RWPE2 (cell line): Measurements from ENCODE around the gene GAL3ST3.
A peak's percentile ranks its signal among the peaks of the same experiment; 100 is the strongest.
"Not testable (repeated sequence)": the region's sequence is repeated elsewhere in the genome, so short reads cannot be mapped to it uniquely, and the experiment has no call there.

ENCODE experiments used
- ATAC-seq: fragments of 200-7000 bp; cut with Tn5 transposase; 3 replicates; pipeline ENCODE4 v1.9.1; 2021; ENCODE audit warnings: low read depth
- DNase-seq: peaks from one replicate; pipeline ENCODE4 v3.0.0-alpha.2; 2020; ENCODE audit warnings: low spot score
- H3K27ac ChIP-seq: fragments of 450-650 bp; 2 replicates; pipeline ENCODE4 v1.5.1; 2017; ENCODE audit warnings: mild to moderate bottlenecking; ENCODE audit not compliant: poor library complexity, severe bottlenecking
- H3K27me3 ChIP-seq: fragments of 250-450 bp; sonication (Bioruptor Pico); 2 replicates; pipeline ENCODE4 v1.5.1; 2021; ENCODE audit warnings: mild to moderate bottlenecking, moderate library complexity; ENCODE audit not compliant: insufficient read depth, poor library complexity, severe bottlenecking
- H3K36me3 ChIP-seq: fragments of 250-450 bp; sonication (Bioruptor Pico); 2 replicates; pipeline ENCODE4 v1.5.1; 2020; ENCODE audit warnings: low read depth, mild to moderate bottlenecking, moderate library complexity
- H3K4me1 ChIP-seq: fragments of 250-450 bp; sonication (Bioruptor Pico); 2 replicates; pipeline ENCODE4 v1.5.1; 2021; ENCODE audit warnings: mild to moderate bottlenecking, moderate library complexity; ENCODE audit not compliant: insufficient read depth, poor library complexity, severe bottlenecking
- H3K4me3 ChIP-seq: fragments of 250-450 bp; sonication (Bioruptor Pico); 2 replicates; pipeline ENCODE4 v1.5.1; 2021; ENCODE audit warnings: mild to moderate bottlenecking, moderate library complexity; ENCODE audit not compliant: severe bottlenecking
- H3K9me3 ChIP-seq: fragments of 250-450 bp; sonication (Bioruptor Pico); 2 replicates; pipeline ENCODE4 v1.5.1; 2021; ENCODE audit warnings: mild to moderate bottlenecking, moderate library complexity; ENCODE audit not compliant: severe bottlenecking
- CTCF ChIP-seq: fragments of 450-650 bp; IDR thresholded peaks from one replicate; pipeline ENCODE4 v1.5.1; 2017; ENCODE audit warnings: mild to moderate bottlenecking, moderate library complexity; ENCODE audit not compliant: poor library complexity, severe bottlenecking

GAL3ST3 gene

GRCh38 chr11:66032957-66033735 lies 15.8 kb downstream of the GAL3ST3 start:
- Histone ChIP-seq H3K9me3 (no peaks in the 10 kb centered on the region), H3K27ac (no peak overlapping the region), H3K27me3 (no peaks in the 10 kb centered on the region), H3K36me3 (no peaks in the 10 kb centered on the region), H3K4me1 (no peaks in the 10 kb centered on the region), H3K4me3 (no peak overlapping the region)
- ATAC-seq = no peak
- TF ChIP-seq CTCF = no peak
- no peak for DNase-seq

GRCh38 chr11:66026017-66026529 lies 22.9 kb downstream of the GAL3ST3 start, which contains the start of gene CATSPER1:
TSS of gene CATSPER1 (minus strand) at chr11:66026479. CDS start at chr11:66026379, 100 bp downstream.
- no peak for DNase-seq
- Histone ChIP-seq H3K27me3 (no peaks in the 10 kb centered on the region), H3K9me3 (no peaks in the 10 kb centered on the region), H3K4me1 (peaks cover 5% of the 10 kb centered on the region), H3K36me3 (no peaks in the 10 kb centered on the region), H3K4me3 (no peak within 1 kb of the TSS), H3K27ac (no peak within 1 kb of the TSS)
- TF ChIP-seq CTCF = no peak
- no peak for ATAC-seq

- not testable (repeated sequence) for H3K36me3 ChIP-seq, H3K27ac ChIP-seq, H3K27me3 ChIP-seq, H3K4me3 ChIP-seq, ATAC-seq, H3K9me3 ChIP-seq, DNase-seq
- peaks cover 11% of the 10 kb centered on the region for H3K4me1 ChIP-seq
These were observed 25.8 kb downstream of the GAL3ST3 start for GRCh38 chr11:66023186-66023440.

GRCh38 chr11:66022401-66023185 lies 26.4 kb downstream of the GAL3ST3 start:
- Histone ChIP-seq H3K9me3 (no peaks in the 10 kb centered on the region), H3K4me1 (peaks cover 11% of the 10 kb centered on the region), H3K4me3 (no peak overlapping the region), H3K27ac (no peak overlapping the region), H3K27me3 (no peaks in the 10 kb centered on the region), H3K36me3 (no peaks in the 10 kb centered on the region)
- DNase-seq (peak; percentile 36), ATAC-seq (peak; percentile 71)
- peak; percentile 95 for TF ChIP-seq CTCF

GRCh38 chr11:66020618-66021357 lies 28.2 kb downstream of the GAL3ST3 start:
- Histone ChIP-seq H3K4me1 (peaks cover 15% of the 10 kb centered on the region), H3K27ac (peak overlapping the region; percentile 49), H3K9me3 (no peaks in the 10 kb centered on the region), H3K27me3 (no peaks in the 10 kb centered on the region), H3K36me3 (no peaks in the 10 kb centered on the region), H3K4me3 (no peak overlapping the region)
- ATAC-seq (peak; percentile 83), DNase-seq (peak; percentile 76)
- TF ChIP-seq CTCF = no peak
